H9 (cell line): Measurements from ENCODE around the gene MARS2. TPM values are rescaled to one million over a fixed set of nuclear protein-coding genes. Genes with fewer than 3 reads are reported as not detected.

Experiments
- DNase-seq: peaks from one replicate; pipeline ENCODE4 v3.0.0-alpha.2; 2017
- H2AFZ ChIP-seq: one replicate; pipeline ENCODE4 v1.6.1; 2013; ENCODE audit warnings: mild to moderate bottlenecking, low read length, control low read depth, moderate library complexity
- H2AK5ac ChIP-seq: 2 replicates; pipeline ENCODE4 v1.6.1; 2013; ENCODE audit warnings: low read length, control low read depth, mixed read lengths; ENCODE audit not compliant: insufficient read length
- H2BK120ac ChIP-seq: one replicate; pipeline ENCODE4 v1.6.1; 2013; ENCODE audit warnings: low read depth, mild to moderate bottlenecking, low read length, control low read depth, inconsistent platforms; ENCODE audit not compliant: poor library complexity, severe bottlenecking
- H2BK12ac ChIP-seq: 2 replicates; pipeline ENCODE4 v1.6.1; 2013; ENCODE audit warnings: low read length, control low read depth, mixed read lengths, low read depth; ENCODE audit not compliant: insufficient read length
- H2BK15ac ChIP-seq: 2 replicates; pipeline ENCODE4 v1.6.1; 2013; ENCODE audit warnings: low read depth, low read length, control low read depth
- H2BK20ac ChIP-seq: one replicate; pipeline ENCODE4 v1.6.1; 2013; ENCODE audit warnings: low read depth, mild to moderate bottlenecking, low read length, control low read depth, inconsistent platforms; ENCODE audit not compliant: poor library complexity, severe bottlenecking
- H2BK5ac ChIP-seq: 2 replicates; pipeline ENCODE4 v1.6.1; 2013; ENCODE audit warnings: low read length, control low read depth, mixed read lengths; ENCODE audit not compliant: insufficient read length
- H3K14ac ChIP-seq: 2 replicates; pipeline ENCODE4 v1.6.1; 2013; ENCODE audit warnings: low read length, control low read depth; ENCODE audit not compliant: insufficient read depth
- H3K18ac ChIP-seq: 2 replicates; pipeline ENCODE4 v1.6.1; 2013; ENCODE audit warnings: low read depth, mild to moderate bottlenecking, mixed read lengths, low read length, control low read depth; ENCODE audit not compliant: insufficient read length
- H3K23ac ChIP-seq: 2 replicates; pipeline ENCODE4 v1.6.1; 2013; ENCODE audit warnings: low read length, control low read depth, mixed read lengths, low read depth; ENCODE audit not compliant: insufficient read length
- H3K23me2 ChIP-seq: 2 replicates; pipeline ENCODE4 v1.6.1; 2013; ENCODE audit warnings: low read depth, mild to moderate bottlenecking, mixed read lengths, low read length, control low read depth; ENCODE audit not compliant: insufficient read length, poor library complexity, severe bottlenecking
- H3K27ac ChIP-seq: 2 replicates; pipeline ENCODE4 v1.5.1; 2013; ENCODE audit warnings: low read length, control low read depth, mixed read lengths, low read depth; ENCODE audit not compliant: insufficient read length
- H3K27me3 ChIP-seq: 2 replicates; pipeline ENCODE4 v1.6.1; 2013; ENCODE audit warnings: low read length, control low read depth, inconsistent platforms; ENCODE audit not compliant: insufficient read depth
- H3K4ac ChIP-seq: 2 replicates; pipeline ENCODE4 v1.6.1; 2013; ENCODE audit warnings: low read depth, mild to moderate bottlenecking, control low read depth, inconsistent platforms, low read length, moderate library complexity
- H3K4me1 ChIP-seq: 2 replicates; pipeline ENCODE4 v1.6.1; 2013; ENCODE audit warnings: low read length, control low read depth, inconsistent platforms; ENCODE audit not compliant: insufficient read depth
- H3K4me2 ChIP-seq: 2 replicates; pipeline ENCODE4 v1.6.1; 2013; ENCODE audit warnings: low read length, control low read depth, mixed read lengths; ENCODE audit not compliant: insufficient read length, insufficient read depth
- H3K56ac ChIP-seq: 2 replicates; pipeline ENCODE4 v1.6.1; 2013; ENCODE audit warnings: low read depth, mild to moderate bottlenecking, mixed read lengths, low read length, control low read depth; ENCODE audit not compliant: insufficient read length
- H3K79me1 ChIP-seq: 2 replicates; pipeline ENCODE4 v1.6.1; 2013; ENCODE audit warnings: low read depth, mild to moderate bottlenecking, moderate library complexity, low read length, control low read depth, inconsistent platforms; ENCODE audit not compliant: insufficient read depth, poor library complexity, severe bottlenecking
- H3K79me2 ChIP-seq: 2 replicates; pipeline ENCODE4 v1.6.1; 2013; ENCODE audit warnings: low read length, control low read depth, inconsistent platforms; ENCODE audit not compliant: insufficient read depth
- H3K9ac ChIP-seq: 2 replicates; pipeline ENCODE4 v1.6.1; 2013; ENCODE audit warnings: low read length, control low read depth, mixed read lengths; ENCODE audit not compliant: insufficient read length; ENCODE audit errors: extremely low read depth
- H3K9me3 ChIP-seq: one replicate; pipeline ENCODE4 v1.6.1; 2013; ENCODE audit warnings: low read depth, low read length, inconsistent platforms; ENCODE audit not compliant: control insufficient read depth
- H3T11ph ChIP-seq: one replicate; pipeline ENCODE4 v1.6.1; 2013; ENCODE audit warnings: mild to moderate bottlenecking, low read length, control low read depth, inconsistent platforms
- H4K20me1 ChIP-seq: one replicate; pipeline ENCODE4 v1.6.1; 2013; ENCODE audit not compliant: control insufficient read depth, insufficient read length, insufficient read depth
- H4K5ac ChIP-seq: 2 replicates; pipeline ENCODE4 v1.6.1; 2013; ENCODE audit warnings: low read depth, mild to moderate bottlenecking, mixed read lengths, low read length, control low read depth; ENCODE audit not compliant: insufficient read length
- H4K8ac ChIP-seq: replicated peaks from 2 replicates; pipeline ENCODE4 v1.6.1; 2013; ENCODE audit warnings: low read length, control low read depth, mixed read lengths, low read depth; ENCODE audit not compliant: insufficient read length
- H4K91ac ChIP-seq: 2 replicates; pipeline ENCODE4 v1.6.1; 2013; ENCODE audit warnings: low read depth, mild to moderate bottlenecking, moderate library complexity, mixed read lengths, low read length, control low read depth; ENCODE audit not compliant: insufficient read length
- H3K27ac Mint-ChIP-seq, 3 experiments: 2 replicates in 2 of 3; 3 replicates in 1 of 3; pipeline ENCODE4 v1.8.0; 2020 to 2021; ENCODE audit warnings: mixed read lengths in 3 of 3, mild to moderate bottlenecking in 1 of 3, moderate library complexity in 1 of 3
- H3K27me3 Mint-ChIP-seq: 2 replicates; pipeline ENCODE4 v1.8.0; 2021; ENCODE audit warnings: low read depth, mild to moderate bottlenecking, moderate library complexity, mixed read lengths
- H3K36me3 Mint-ChIP-seq, 3 experiments: 2 replicates in 2 of 3; 3 replicates in 1 of 3; pipeline ENCODE4 v1.8.0; 2020 to 2021; ENCODE audit warnings: low read depth in 3 of 3, mixed read lengths in 3 of 3; ENCODE audit not compliant: insufficient read depth in 1 of 3
- H3K4me1 Mint-ChIP-seq, 2 experiments: 2 replicates each; pipeline ENCODE4 v1.8.0; 2020; ENCODE audit warnings: mixed read lengths in 2 of 2
- H3K4me3 Mint-ChIP-seq, 2 experiments: 2 replicates in 1 of 2; 3 replicates in 1 of 2; pipeline ENCODE4 v1.8.0; 2020 to 2021; ENCODE audit warnings: mild to moderate bottlenecking in 2 of 2, mixed read lengths in 2 of 2, moderate library complexity in 1 of 2
- H3K9me3 Mint-ChIP-seq, 2 experiments: 2 replicates in 1 of 2; 3 replicates in 1 of 2; pipeline ENCODE4 v1.8.0; 2020; ENCODE audit warnings: mild to moderate bottlenecking in 2 of 2, mixed read lengths in 2 of 2, moderate library complexity in 1 of 2
- total RNA-seq: library from RNA; stranded (reverse); gene quantifications from 2 replicates; pipeline ENCODE4 v1.2.1, GENCODE V29; 2021
- TF ChIP-seq, protein P1 (sequence below): fragments of 200-600 bp; sonication (generic); conservative IDR thresholded peaks from 3 replicates; pipeline ENCODE4 v1.8.0; 2021; ENCODE audit warnings: antibody characterized with exemption, mild to moderate bottlenecking

The MARS2 gene
- total RNA-seq, 1 experiment from 2014 or later = 21.0 TPM

- Histone ChIP-seq H2AFZ (no peak overlapping the region), H4K8ac (no peak overlapping the region), H3K56ac (no peak overlapping the region), H2BK5ac (no peak overlapping the region), H3K4me2 (no peak overlapping the region), H2BK12ac (no peak overlapping the region), H3K4ac (no peak overlapping the region), H3K23me2 (peaks cover 4% of the 10 kb centered on the region), H3K9ac (no peak overlapping the region), H3T11ph (no peak overlapping the region), H3K27ac (no peak overlapping the region), H3K79me1 (no peaks in the 10 kb centered on the region), H3K79me2 (peaks cover 23% of the 10 kb centered on the region; the same call in 1 of the 2 replicates), H3K18ac (no peak overlapping the region), H2BK120ac (no peak overlapping the region), H3K9me3 (no peaks in the 10 kb centered on the region), H4K5ac (no peak overlapping the region), H4K20me1 (no peaks in the 10 kb centered on the region), H3K27me3 (no peaks in the 10 kb centered on the region), H3K4me1 (no peaks in the 10 kb centered on the region; the same call in 1 of the 2 replicates), H3K14ac (no peak overlapping the region), H2BK20ac (no peak overlapping the region), H3K23ac (no peak overlapping the region), H2AK5ac (no peak overlapping the region), H2BK15ac (no peak overlapping the region), H4K91ac (no peak overlapping the region)
- Mint-ChIP-seq H3K4me1 (peaks cover 22 to 23% of the 10 kb centered on the region in 2 experiments), H3K4me3 (no peak overlapping the region), H3K27me3 (no peaks in the 10 kb centered on the region), H3K9me3 (no peaks in the 10 kb centered on the region), H3K36me3 (peaks cover 0 to 20% (median 18%) of the 10 kb centered on the region in 3 experiments; a peak in 5 of 7 replicates), H3K27ac (no peak overlapping the region)
- no peak for DNase-seq
- TF ChIP-seq, protein P1, sequence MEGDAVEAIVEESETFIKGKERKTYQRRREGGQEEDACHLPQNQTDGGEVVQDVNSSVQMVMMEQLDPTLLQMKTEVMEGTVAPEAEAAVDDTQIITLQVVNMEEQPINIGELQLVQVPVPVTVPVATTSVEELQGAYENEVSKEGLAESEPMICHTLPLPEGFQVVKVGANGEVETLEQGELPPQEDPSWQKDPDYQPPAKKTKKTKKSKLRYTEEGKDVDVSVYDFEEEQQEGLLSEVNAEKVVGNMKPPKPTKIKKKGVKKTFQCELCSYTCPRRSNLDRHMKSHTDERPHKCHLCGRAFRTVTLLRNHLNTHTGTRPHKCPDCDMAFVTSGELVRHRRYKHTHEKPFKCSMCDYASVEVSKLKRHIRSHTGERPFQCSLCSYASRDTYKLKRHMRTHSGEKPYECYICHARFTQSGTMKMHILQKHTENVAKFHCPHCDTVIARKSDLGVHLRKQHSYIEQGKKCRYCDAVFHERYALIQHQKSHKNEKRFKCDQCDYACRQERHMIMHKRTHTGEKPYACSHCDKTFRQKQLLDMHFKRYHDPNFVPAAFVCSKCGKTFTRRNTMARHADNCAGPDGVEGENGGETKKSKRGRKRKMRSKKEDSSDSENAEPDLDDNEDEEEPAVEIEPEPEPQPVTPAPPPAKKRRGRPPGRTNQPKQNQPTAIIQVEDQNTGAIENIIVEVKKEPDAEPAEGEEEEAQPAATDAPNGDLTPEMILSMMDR = no peak
These were observed 6.4 kb downstream of the MARS2 start for GRCh38 chr2:197711578-197711977.
